Measurements from ENCODE around the gene OBSCN.

The OBSCN gene

DNA sequence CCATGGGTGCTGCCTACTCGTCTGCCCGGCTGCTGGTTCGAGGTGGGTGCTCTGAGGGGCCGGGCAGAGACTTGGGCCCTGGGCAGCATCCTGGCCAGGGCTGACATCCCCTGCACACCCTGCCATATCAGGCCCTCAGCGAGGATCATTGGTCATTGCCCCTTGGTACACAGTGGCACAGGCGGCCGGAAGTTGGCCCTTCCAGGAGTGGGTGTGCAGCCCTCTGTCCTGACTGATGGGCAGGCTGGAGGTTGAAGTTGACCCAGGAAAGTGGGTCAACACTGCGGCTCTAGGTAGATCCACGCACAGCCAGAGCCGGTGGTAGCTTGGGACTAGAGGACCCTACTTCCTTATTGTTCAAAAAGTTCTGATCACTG lies 125.9 kb downstream of the OBSCN start:
- DNase-seq = no peak

DNA sequence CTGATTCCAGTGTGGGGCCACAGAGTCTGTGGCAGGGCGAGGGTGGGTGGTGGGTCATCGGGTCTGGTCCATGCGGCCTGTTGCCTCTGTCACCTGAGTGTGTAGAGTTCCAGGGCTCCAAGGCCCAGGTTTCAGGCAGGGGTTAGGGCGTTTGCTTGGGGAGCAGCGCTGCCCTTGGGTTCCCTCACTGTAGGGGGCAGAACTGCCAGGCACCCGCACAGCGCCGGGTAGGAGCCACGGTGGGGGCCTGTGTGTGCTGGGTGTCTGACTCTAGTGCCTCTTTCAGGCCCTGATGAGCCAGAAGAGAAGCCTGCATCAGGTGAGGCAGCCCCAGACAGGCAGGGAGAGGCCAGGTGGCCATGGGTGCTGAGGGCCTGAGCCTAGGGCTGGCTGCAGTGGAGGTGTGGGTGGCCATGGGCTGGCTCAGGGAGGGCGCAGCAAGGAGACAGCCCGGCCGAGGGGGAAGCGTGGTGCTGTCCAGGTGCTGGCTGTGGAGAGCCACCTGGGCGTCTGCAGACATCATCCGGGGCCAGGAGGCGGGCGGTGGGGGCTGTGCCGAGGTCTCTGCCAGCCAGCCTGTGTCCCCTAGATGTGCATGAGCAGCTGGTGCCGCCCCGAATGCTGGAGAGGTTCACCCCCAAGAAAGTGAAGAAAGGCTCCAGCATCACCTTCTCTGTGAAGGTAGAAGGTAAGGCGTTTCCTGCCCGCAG lies 126.5 kb downstream of the OBSCN start:
- DNase-seq = no peak

DNA sequence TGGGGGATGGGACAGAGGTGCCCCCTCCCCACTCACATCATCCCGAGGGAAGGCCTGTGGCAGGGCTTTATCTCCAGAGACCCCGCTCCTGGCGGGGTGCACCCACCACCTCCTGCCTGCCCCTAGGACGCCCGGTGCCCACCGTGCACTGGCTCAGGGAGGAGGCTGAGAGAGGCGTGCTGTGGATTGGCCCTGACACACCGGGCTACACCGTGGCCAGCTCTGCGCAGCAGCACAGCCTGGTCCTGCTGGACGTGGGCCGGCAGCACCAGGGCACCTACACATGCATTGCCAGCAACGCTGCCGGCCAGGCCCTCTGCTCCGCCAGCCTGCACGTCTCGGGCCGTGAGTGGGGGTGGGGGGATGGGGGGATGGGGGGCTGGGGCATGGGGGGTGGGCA lies 127.1 kb downstream of the OBSCN start:
- DNase-seq = no peak

DNA sequence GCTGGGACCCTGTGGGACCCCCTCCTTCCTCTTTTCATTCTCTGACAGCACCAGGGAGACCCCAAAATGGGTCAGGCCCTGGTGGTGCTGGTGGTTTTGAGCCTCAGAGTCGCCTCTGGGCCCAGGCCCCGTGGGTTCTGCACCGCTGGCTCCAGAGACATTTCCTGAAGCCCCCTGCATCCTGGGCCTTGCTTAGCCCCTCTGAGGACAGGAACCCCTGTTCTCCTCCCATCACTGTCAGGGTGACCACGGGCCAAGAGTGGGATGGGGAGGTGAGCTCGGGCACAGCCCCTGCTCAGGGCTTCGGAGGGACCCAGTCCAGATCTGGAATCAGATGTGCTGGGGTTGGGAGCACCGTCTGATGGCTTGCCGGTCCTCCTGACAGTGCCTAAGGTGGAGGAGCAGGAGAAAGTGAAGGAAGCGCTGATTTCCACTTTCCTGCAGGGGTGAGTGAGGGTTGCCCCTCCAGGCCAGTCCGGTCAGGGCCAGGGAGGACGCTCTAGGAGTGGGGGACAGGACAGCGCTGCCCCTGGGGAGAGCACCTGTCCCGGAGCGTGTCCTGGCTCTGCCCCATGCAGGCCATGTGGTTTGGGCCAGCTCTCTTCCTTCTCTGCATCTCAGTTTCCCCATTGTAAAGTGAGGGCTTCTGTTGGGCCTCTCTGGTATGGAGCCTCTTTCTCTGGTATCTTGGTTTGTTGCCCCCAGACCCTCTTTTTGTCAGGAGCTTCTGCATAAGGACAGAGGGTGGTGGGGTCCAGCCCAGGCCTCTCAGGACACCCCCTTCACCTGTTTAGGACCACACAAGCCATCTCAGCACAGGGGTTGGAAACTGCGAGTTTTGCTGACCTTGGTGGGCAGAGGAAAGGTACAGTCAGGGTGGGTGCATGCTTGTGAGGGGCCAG lies 127.8 kb downstream of the OBSCN start:
- no peak for DNase-seq

DNA sequence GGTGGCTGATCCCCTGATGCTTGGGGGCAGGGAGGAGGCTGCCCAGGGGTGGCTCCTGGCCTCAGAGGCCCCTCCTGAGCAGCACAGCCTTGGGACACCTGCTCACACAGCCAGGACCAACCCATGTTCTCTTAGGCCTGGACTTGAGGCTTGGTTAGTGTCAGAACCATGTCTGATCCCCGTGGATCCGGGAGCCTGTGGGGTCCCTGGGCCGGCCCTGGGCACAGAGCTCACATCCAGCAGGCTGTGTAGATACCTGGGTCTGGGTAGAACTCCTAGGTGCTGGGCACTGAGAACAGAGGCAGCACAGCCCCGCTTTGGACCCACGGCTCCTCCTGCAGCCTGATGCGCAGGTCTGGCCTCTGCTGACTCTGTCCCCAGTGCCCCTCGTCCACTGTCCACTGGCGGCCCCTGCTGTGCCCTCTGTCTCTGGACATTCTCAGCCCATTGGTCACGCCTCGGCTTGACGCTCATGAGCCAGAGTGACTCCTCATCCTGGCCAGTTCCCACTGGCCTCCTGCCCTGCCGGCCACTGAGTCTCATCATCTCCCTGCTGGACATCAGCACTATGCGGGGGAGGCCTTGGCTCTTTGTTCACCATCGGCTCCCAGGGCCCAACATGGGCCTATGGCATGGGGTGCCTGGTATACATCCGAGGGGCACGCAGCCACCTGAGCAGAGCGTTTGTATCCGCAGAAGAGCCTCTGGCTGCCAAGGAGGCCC lies 128.6 kb downstream of the OBSCN start:
- DNase-seq = no peak

DNA sequence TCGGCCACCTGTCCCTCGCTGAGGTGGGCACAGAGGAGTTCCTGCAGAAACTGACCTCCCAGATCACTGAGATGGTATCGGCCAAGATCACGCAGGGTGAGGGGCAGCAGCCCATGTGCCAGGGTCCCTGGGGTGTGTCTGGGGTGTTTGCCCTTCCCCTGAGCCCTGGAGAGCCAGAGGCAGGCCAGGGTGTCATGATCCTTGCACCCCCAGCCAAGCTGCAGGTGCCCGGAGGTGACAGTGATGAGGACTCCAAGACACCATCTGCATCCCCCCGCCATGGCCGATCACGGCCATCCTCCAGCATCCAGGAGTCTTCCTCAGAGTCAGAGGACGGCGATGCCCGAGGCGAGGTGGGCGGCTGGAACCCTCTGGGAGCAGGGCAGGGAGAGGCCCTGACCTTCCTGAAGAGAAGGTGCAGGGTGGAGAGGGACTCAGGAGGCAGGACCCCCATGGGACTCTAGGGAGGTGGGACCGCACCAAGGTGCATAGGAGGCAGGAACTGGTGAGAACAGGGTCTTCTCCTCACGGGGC lies 129.3 kb downstream of the OBSCN start:
- no peak for DNase-seq

DNA sequence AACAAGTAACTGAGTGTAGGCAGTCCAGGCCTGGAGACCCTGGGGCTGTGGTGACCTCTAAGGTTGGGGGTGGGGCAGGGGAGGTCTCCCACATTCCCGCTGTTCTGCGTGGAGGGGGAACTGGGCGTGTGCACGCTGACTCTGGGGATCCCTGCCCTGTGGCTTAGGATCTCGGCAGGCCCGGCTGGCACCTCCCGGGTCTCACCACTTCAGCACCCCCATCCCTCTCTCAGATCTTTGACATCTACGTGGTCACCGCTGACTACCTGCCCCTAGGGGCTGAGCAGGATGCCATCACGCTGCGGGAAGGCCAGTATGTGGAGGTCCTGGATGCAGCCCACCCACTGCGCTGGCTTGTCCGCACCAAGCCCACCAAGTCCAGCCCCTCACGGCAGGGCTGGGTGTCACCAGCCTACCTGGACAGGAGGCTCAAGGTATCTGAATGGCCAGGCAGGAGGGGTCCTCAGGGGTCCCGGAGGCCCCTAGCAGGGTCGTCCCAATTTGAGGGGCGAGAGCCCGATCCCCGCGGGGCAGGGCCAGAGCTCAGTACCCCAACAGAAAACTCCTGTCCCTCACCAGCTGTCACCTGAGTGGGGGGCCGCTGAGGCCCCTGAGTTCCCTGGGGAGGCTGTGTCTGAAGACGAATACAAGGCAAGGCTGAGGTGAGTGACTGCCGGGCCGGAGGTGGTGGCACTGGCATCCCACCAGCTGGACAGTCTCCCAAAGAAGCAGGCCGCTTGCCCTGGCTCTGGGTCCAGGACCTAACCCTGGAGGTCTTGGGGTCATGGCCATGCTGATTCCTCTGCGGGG lies 130.1 kb downstream of the OBSCN start:
- no peak for DNase-seq

DNA sequence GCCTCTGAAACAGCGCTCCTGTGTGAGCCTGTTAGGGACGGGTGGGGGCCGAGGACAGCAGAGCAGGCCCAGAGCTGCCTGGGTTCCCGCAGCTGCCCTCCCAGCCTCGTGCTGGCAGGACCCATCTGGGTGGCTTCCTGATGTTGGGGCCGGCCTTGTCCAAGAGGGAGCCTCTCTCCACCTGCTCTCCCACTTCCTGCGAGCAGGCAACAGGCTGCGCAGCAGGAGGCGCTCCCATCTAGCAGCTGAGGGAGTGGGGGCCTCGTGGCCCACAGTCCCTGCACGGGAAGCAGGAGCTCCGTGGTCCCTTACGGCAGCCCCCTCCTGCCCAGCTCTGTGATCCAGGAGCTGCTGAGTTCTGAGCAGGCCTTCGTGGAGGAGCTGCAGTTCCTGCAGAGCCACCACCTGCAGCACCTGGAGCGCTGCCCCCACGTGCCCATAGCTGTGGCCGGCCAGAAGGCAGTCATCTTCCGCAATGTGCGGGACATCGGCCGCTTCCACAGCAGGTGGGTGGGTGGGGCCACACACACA lies 130.7 kb downstream of the OBSCN start:
- no peak for DNase-seq

DNA sequence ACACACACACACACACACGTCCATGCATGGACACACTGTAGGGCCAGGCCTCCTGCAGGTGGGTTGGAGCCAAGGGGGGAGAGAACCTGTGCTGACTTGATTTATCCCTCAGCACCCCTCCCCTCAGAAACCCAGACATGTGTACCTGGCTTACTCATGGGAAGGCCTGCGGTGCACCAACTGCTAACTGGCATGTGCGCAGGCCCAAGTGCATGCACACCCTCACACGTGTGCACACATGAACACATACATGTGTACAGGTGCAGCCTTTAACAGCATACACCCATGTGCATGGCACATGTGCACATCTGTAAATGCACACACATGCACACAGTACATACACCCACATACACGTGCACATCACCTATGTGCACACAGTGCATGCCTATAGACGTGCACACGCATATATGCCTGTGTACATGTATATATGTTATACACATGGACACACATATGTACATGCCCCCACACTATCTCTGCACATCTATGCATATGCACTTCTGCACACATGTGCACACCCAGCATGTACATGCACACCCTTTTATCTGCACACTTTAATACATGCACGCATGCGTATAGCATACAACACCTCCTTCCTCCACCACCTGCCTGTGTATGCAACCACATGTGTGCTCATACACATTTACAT lies 131.3 kb downstream of the OBSCN start:
- DNase-seq = no peak

DNA sequence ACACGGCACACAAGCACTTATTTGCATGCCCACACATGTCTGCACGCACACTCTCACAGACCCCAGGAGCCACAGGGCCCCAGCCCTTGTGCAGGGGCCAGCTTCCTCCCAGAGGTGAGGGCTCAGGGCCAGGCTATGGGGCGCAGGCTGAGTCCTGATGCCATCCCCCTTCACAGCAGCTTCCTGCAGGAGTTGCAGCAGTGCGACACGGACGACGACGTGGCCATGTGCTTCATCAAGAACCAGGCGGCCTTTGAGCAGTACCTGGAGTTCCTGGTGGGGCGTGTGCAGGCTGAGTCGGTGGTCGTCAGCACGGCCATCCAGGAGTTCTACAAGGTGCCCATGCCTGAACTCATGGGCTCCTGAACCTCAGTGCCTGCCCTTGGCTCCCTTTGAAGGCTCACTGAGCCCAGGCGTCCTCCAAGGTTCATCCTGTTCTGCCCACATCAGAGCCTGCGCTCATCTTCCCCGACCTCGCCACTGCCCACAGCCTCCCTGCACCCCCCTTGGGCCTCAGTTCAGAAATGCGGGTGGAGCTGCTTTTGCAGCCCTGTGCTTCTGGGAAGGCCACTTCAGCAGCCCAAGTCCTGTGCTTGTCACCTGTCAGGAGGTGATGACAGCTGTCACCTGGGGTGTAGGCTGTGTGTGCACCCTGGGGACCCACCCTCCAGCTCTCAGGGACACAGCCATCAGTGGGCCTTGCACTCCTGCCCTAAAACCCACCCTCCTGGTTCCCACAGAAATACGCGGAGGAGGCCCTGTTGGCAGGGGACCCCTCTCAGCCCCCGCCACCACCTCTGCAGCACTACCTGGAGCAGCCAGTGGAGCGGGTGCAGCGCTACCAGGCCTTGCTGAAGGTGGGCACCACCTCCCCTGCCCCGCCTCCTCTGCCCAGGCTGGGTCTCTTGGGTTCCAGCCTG lies 132.2 kb downstream of the OBSCN start:
- DNase-seq = no peak

DNA sequence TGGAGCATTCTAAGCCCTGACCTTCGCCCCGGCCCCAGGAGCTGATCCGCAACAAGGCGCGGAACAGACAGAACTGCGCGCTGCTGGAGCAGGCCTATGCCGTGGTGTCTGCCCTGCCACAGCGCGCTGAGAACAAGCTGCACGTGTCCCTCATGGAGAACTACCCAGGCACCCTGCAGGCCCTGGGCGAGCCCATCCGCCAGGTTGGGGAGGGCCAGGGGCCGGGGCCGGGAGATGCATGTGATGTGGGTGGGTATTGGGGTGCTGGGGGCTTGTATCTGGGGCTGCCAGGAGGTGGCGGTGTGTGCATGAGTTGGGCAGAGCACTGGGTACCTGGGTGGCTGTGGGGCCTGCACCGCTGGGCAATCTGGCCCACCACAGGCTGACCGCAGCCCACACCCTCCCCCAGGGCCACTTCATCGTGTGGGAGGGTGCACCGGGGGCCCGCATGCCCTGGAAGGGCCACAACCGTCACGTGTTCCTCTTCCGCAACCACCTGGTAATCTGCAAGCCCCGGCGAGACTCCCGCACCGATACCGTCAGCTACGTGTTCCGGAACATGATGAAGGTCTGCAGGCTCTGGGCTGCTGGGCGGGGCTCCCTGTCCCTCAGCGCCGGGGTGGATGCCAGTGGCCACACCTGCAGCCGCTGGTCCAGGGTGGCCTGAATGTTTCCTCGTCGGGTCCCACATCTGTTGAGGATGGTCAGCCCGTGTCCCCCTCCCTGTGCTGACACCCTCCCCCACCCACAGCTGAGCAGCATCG lies 133.0 kb downstream of the OBSCN start:
- DNase-seq = no peak

DNA sequence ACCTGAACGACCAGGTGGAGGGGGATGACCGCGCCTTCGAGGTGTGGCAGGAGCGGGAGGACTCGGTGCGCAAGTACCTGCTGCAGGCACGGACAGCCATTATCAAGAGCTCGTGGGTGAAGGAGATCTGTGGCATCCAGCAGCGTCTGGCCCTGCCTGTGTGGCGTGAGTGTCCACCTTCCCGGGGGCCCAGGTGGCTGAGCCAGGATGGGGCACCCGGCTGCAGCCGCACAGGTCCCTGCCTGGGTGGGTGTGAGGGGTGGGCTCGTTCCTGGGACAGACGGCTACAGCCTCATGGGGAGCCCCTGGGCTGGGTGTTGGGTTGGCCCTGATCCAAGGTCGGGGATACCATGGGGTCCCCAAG lies 133.6 kb downstream of the OBSCN start:
- no peak for DNase-seq

DNA sequence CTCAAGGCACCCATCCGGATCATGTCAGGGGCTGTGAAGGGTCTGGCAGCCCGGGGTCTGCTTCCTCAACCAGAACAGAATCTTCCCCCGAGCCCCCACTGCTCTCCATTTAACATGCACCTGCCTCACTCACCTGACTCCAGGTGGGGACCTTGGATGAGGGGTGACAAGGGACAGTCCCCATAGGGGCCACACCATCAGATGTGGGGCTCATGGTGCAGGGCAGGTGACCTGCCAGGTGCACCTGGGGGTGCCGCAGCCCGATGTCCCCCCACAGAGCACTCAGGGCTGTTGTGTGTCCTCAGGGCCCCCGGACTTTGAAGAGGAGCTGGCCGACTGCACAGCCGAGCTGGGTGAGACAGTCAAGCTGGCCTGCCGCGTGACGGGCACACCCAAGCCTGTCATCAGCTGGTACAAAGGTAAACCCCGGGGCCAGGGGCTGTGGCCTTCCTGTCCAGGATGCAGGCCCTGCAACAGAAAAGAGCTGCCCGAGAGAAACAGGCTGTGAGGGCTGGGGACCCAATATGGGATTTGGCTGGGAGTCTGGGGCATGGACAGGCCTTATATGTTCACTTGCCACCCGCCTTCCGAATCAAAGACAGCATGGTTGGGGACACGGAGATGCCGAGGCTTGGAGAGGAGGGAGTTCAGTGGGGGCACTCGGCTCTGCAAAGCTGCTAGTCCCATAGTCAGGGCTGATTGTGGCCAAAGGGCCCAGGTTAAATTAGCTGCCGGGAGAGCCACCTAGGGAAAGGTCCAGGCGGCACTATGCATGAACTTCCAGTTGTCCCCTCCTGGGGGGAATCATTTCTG lies 134.2 kb downstream of the OBSCN start:
- DNase-seq = no peak

DNA sequence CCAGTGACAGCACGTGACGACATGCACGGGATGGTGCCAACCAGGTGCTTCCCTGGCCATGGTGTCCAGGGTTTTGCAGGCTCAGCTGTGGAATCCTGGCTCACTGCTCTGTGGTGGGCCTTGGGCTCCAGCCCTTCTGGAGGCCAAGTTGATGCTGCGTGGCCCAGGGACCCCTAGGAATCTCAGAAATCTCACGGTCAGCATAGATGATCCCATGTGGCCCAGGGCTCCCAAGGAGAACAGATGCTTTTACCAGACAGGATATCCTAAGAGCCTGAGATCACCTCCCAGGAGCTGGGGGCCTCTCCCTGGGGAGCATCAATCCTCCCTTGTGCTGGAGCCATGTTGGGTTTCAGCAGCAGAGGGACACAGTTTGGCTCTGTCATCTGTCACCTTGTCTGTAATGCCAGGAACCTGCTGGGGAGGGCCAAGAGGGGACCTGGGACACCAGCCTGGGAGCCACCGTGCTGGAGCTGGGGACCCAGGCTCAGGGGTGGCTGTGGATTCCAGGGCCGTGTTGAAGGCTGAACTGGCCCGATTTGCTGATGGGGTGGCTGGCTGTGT lies 134.9 kb downstream of the OBSCN start:
- no peak for DNase-seq

DNA sequence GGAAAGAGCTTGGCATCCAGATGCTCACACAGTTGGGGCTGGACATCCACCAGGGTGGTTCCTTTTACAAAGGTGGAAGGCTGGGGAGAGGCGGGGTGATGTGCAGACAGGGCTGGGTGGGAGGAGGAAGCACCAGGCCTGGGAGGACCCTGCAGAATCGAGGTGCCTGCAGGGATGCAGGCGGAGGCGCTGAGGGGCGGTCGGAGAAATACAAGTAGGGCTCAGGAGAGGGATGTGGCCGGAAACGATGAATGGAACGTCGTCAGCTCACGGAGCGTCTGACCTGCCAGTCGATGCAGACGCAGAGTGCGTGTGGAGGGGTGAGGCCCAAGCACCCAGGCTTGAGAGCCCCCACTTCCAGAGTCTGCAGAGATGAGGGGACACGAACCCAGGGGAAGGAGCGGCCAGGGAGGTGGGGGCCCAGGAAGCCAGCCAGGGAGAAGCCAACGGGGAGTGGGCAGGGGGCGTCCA lies 135.4 kb downstream of the OBSCN start:
- DNase-seq = no peak

DNA sequence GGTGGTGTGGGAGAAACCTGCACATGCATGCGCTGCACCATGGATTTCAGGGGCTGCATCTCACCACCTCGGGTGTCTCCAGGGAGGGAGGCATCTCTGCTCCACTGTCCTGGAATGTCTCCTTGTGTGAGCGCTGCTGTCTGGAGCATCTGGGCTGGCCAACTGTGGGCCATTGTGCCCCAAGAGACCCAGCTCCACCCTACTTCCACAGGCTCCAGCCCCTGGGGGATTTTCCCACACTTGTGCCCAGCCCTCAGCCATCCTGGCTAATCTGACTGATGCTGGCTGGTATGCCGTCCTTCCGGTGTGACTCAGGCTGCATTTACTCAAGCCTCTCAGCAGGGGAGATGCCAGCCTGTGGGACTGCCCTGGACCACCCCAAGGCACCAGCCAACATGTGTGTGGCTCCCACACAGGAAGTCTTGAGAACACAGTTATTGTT lies 136.8 kb downstream of the OBSCN start:
- no peak for DNase-seq

DNA sequence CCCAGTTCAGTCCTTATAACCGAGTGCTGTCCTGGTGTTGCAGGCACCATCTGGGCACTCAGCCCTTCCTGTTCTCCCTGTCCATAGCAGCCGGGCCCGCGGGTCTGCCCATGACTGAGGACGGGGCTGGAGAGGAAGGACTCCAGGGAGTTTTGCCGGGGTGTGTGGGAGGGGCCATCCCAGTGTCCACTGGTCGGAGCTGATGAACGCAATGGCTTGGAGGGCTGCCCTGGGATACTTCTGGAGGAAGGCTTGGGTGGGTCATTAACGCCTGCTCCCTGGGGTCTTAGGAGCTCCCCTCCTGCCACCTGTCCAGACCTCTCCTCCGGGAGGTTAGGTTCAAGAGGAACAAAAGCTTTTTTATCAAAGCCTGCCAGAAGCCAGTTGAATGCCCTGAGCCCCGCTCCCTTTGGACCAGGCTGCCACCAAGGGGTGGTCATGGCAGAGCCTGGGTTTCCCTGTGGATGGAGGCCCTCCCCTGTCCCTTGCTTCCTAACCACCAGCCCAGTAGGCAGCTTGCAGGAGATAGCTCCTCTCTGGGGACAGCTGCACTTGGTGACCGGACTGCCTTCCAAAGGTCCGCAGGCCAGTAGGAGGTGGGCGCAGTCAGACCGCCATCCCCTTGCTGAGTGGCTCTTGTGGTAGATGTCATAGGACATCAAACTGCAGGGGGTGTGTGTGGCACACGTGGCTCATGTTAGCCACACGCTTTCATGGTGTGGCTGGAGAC lies 137.5 kb downstream of the OBSCN start:
- no peak for DNase-seq

DNA sequence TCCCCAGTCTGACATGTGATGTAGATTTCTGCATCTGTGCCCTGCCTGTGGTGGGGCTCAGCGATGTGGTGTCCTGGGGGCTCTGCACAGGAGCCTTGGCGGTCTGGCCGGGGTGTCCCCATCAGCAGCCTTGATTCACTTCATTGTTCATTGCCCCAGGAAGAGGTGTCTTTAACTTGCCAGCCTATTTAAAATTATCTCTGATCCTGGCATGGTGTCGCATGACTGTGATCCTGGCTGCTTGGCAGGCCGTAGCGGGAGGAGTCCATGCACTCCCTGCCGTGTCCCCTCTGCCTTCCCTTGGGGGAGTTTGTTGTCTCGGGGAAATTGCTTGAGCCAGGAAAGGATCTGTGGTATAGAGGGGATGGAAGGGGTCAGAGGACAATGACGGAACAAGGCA lies 138.9 kb downstream of the OBSCN start:
- no peak for DNase-seq

Data from activated effector memory CD4-positive, alpha-beta T cell treated with Interleukin-2 at 50 U/mL for 16 hours (primary cell).